ENCODE measurements around the gene MSLN.

MSLN gene

GRCh38 chr16:793414-793813 lies 32.9 kb downstream of the MSLN start:
- no peak for DNase-seq (ENCODE audit: low spot score)

- no peak for DNase-seq (ENCODE audit: low spot score)
These were observed 33.7 kb downstream of the MSLN start for GRCh38 chr16:794091-794822.

- no peak for DNase-seq (ENCODE audit: low spot score)
These were observed 34.4 kb downstream of the MSLN start for GRCh38 chr16:794853-795466.

- DNase-seq (ENCODE audit: low spot score): no peak
These were observed 35.2 kb downstream of the MSLN start for GRCh38 chr16:795580-796229.

- no peak for DNase-seq (ENCODE audit: low spot score)
These were observed 36.0 kb downstream of the MSLN start for GRCh38 chr16:796296-797119.

- no peak for DNase-seq (ENCODE audit: low spot score)
These were observed 36.5 kb downstream of the MSLN start for GRCh38 chr16:797120-797420.

GRCh38 chr16:797686-798085 lies 37.2 kb downstream of the MSLN start:
- no peak for DNase-seq (ENCODE audit: low spot score)

- no peak for DNase-seq (ENCODE audit: low spot score)
These were observed 38.1 kb downstream of the MSLN start for GRCh38 chr16:798666-799065.

GRCh38 chr16:799111-799947 lies 38.8 kb downstream of the MSLN start:
- no peak for DNase-seq (ENCODE audit: low spot score)

- DNase-seq (ENCODE audit: low spot score): no peak
These were observed 39.7 kb downstream of the MSLN start, which contains the start of gene GNG13 for GRCh38 chr16:799948-800833. TSS of gene GNG13 (minus strand) at chr16:800734. CDS start at chr16:799077, 1,657 bp downstream.

GRCh38 chr16:800834-801511 lies 40.4 kb downstream of the MSLN start:
- no peak for DNase-seq (ENCODE audit: low spot score)

- no peak for DNase-seq (ENCODE audit: low spot score)
These were observed 41.2 kb downstream of the MSLN start for GRCh38 chr16:801584-802363.

- DNase-seq (ENCODE audit: low spot score): no peak
These were observed 41.9 kb downstream of the MSLN start for GRCh38 chr16:802461-802860.

GRCh38 chr16:802914-803753 lies 42.6 kb downstream of the MSLN start:
- DNase-seq (ENCODE audit: low spot score): no peak

GRCh38 chr16:803754-804080 lies 43.2 kb downstream of the MSLN start:
- DNase-seq (ENCODE audit: low spot score): no peak

GRCh38 chr16:804193-805048 lies 43.9 kb downstream of the MSLN start:
- DNase-seq (ENCODE audit: low spot score): no peak

GRCh38 chr16:805474-805873 lies 44.9 kb downstream of the MSLN start:
- DNase-seq (ENCODE audit: low spot score): no peak
